SKM-1 (cell line): ENCODE measurements around the gene HOXA9.

ENCODE experiments used
- DNase-seq: peaks from one replicate; lab custom pipeline; 2025; ENCODE audit not compliant: unreplicated experiment; lab: John Stamatoyannopoulos, UW

Gene HOXA9

GRCh38 chr7:27154901-27155815, 10.2 kb downstream of the HOXA9 start:
- DNase-seq, result no peak

GRCh38 chr7:27154369-27154768, 11.0 kb downstream of the HOXA9 start:
- DNase-seq, result no peak

GRCh38 chr7:27153526-27153925, 11.8 kb downstream of the HOXA9 start:
- no peak for DNase-seq

- no peak for DNase-seq
These were observed 12.4 kb downstream of the HOXA9 start for GRCh38 chr7:27152816-27153442.

- no peak for DNase-seq
These were observed 13.2 kb downstream of the HOXA9 start, which contains the start of gene HOXA3 for GRCh38 chr7:27151931-27152815. TSS of gene HOXA3 (minus strand) at chr7:27152583. CDS start at chr7:27110640, 41,943 bp downstream.

- DNase-seq, result no peak
These were observed 13.9 kb downstream of the HOXA9 start for GRCh38 chr7:27151341-27151930.

GRCh38 chr7:27150568-27151340, 14.6 kb downstream of the HOXA9 start:
- no peak for DNase-seq

GRCh38 chr7:27149842-27150567, 15.3 kb downstream of the HOXA9 start:
- DNase-seq, result no peak

GRCh38 chr7:27148756-27149641, 16.3 kb downstream of the HOXA9 start:
- DNase-seq, result no peak

- no peak for DNase-seq
These were observed 17.1 kb downstream of the HOXA9 start for GRCh38 chr7:27148031-27148755.

GRCh38 chr7:27147199-27148030, 17.9 kb downstream of the HOXA9 start, which contains the start of gene HOXA6:
TSS of gene HOXA6 (minus strand) at chr7:27147774. CDS start at chr7:27147749, 25 bp downstream.
- DNase-seq, result no peak

- no peak for DNase-seq
These were observed 18.7 kb downstream of the HOXA9 start for GRCh38 chr7:27146491-27147198.

- DNase-seq, result no peak
These were observed 19.4 kb downstream of the HOXA9 start for GRCh38 chr7:27145914-27146412.

GRCh38 chr7:27145165-27145913, 20.0 kb downstream of the HOXA9 start:
- no peak for DNase-seq

GRCh38 chr7:27144781-27145164, 20.6 kb downstream of the HOXA9 start:
- no peak for DNase-seq
